Activated naive CD4-positive, alpha-beta T cell (primary cell): Measurements from ENCODE around the gene PRSS27.
"Not testable (repeated sequence)": the region's sequence is repeated elsewhere in the genome, so short reads cannot be mapped to it uniquely, and the experiment has no call there.

Experiments
- DNase-seq, 4 experiments: peaks; one replicate each; lab custom pipeline; 2025; lab: John Stamatoyannopoulos, UW

The PRSS27 gene

DNA sequence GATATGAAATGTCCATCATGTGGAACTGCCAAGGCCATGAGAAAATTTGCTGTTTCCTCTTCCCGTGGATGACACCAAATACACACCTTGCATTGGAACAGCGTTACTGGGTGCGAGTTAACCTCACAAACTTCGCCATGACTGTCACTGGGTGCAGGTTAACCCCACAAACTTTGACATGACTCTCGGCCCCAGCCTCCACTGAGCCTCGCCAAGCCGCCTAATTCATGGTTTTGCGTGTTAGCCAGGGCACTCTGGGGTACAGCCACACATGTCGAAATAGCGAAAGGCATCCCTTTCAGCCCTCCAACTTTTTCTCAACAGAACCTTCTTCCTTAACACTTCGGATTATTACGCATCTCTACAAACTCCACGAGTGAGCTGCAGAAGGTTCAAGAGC, 48.3 kb downstream of the PRSS27 start:
- no peak for DNase-seq

- DNase-seq, result not testable (repeated sequence)
Measured at GRCh38 chr16:2671193-2671592, 48.8 kb downstream of the PRSS27 start.

- peak in 2 of 4 experiments; percentile 12 to 50 for DNase-seq
Measured at GRCh38 chr16:2670017-2670416, 50.0 kb downstream of the PRSS27 start.

DNA sequence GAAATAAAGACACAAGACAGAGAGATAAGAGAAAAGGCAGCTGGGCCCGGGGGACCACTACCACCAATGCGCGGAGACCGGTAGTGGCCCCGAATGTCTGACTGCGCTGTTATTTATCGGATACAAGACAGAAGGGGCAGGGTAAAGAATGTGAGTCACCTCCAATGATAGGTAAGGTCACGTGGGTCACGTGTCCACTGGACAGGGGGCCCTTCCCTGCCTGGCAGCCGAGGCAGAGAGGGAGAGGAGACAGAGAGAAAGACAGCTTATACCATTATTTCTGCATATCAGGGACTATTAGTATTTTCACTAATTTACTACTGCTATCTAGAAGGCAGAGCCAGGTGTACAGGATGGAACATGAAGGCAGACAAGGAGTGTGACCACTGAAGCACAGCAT, 50.4 kb downstream of the PRSS27 start:
- not testable (repeated sequence) for DNase-seq

- not testable (repeated sequence) for DNase-seq
Measured at GRCh38 chr16:2666671-2667070, 53.4 kb downstream of the PRSS27 start.

GRCh38 chr16:2664574-2664982, 55.4 kb downstream of the PRSS27 start:
- DNase-seq, result no peak

GRCh38 chr16:2663553-2664546, 56.2 kb downstream of the PRSS27 start:
- no peak for DNase-seq
